COR-L47 (cell line): ENCODE measurements around the gene SLC38A6.
"Not testable (repeated sequence)": the region's sequence is repeated elsewhere in the genome, so short reads cannot be mapped to it uniquely, and the experiment has no call there.

Experiments
- DNase-seq: peaks from one replicate; lab custom pipeline; 2025; lab: John Stamatoyannopoulos, UW

SLC38A6 gene

DNA sequence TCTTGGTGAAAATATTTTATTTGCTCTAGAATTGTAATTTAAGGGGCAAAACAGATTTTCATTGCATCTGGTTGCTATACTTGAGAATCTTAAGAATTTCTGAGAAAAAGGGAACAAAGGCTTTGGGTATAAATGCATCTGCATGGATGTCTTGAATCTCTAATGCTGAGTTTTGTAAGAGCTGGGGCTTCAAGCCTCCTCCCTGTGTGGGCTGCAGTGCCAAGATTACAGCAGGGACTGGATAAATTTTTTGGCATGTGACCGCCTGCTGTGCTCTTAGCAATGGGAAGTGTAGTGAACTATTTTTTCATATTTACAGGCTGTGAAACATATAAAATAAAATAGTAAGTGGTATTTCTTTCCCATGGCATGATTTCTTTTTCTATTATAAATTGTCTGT, 70.0 kb downstream of the SLC38A6 start:
- DNase-seq: no peak

DNA sequence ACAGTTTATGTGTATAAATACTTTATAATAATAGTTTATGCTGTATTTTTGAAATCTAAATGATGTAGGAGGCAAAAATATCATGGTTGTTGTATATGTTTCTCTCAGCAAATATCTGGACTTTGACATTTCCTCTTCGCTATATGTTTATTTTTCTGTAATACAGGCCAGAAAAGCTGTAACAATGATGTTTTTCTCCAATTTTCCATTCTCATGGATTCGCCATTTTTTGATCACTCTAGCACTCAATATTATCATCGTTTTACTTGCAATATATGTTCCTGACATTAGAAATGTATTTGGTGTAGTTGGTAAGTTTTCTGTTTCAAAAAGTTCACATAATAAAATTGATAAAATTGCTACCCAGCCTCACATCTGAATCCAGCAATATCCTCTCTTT, 70.6 kb downstream of the SLC38A6 start:
- DNase-seq: no peak

DNA sequence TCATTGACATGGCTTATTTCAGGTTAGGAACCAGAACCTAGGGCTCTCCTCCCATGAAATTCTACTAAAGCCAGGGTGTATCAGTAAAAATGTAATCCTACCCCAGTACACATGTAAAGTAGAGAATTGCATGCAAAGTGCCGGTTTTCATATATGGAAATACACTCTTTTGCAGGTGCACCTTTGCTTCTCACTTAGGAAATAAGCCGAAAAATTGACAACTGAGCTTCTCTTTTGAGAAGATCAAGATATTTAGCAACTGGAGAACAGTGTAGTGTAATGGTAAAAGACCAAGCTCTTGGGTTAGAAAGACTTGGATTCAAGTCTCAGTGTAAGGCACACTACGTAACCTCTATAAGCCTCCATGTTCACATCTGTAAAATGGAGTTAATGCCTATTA, 82.4 kb downstream of the SLC38A6 start:
- no peak for DNase-seq

DNA sequence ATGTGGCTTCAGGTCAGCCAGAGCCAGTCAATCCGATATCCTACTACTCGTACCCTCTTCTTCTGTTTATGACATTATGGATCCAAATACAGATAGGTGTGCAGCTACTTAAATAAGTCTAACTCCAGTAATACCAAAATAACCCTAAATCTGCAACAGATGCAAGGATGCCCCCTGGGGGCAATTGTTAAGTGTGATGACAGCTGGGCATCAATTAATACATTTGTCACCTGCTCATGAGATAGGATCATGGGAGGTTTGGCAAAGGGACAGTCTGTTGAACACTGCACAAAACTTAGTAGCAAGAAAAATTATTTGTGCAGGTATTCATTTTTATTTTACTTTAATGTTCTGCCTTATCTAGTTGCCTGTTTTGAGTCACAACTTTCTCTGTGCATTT, 83.2 kb downstream of the SLC38A6 start:
- peak; percentile 8 for DNase-seq

DNA sequence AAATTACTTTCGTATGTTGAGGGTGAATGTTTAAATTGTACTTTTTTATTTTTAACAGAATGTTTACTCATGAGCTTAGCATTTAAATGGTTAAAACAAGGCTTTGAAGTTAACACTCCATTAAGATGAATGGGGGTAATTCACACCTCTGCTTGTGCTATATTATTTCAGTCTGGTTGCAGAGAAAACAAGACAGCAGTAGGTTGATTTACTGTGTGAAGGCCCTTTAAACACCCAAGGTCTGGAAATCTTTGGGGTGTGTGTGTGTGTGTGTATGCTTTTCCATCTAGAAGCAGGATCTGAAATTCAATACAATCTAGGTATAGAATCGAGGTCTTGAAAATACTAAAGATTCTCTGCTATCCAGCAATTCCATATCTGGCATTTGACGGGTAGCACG, 83.8 kb downstream of the SLC38A6 start:
- DNase-seq: no peak

DNA sequence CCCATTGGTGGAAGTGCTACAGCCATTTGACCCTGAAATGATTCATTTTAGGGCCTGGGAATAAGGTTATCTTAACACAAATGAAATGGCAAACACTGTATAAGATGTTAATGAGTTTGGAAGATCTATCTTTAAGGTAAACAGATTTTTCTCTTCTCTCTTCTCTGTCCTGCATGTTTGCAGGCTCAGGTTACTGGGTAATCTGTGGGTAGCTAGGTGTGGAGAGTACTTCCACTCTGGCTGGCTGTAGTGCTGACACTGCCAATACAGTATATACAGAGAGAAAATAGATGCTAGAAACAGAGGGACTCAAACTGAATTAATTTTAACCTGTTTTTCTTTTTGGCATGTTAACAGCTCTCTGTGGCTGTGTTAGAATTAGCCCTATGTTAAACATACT, 84.6 kb downstream of the SLC38A6 start:
- peak; percentile 5 for DNase-seq

DNA sequence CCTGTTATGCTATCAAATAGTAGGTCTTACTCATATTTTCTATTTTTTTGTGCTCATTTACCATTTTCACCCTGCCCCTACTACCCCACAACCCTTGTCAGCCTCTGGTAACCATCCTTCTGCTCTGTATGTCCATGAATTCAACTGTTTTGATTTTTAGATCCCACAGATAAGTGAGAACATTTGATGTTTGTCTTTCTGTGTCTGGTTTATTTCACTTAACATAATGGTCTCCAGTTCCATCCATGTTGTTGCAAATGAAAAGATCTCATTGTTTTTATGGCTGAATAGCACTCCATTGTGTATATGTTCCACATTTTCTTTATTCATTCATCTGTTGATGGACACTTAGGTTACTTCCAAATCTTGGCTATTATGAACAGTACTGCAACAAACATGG, 91.4 kb downstream of the SLC38A6 start:
- DNase-seq: not testable (repeated sequence)

DNA sequence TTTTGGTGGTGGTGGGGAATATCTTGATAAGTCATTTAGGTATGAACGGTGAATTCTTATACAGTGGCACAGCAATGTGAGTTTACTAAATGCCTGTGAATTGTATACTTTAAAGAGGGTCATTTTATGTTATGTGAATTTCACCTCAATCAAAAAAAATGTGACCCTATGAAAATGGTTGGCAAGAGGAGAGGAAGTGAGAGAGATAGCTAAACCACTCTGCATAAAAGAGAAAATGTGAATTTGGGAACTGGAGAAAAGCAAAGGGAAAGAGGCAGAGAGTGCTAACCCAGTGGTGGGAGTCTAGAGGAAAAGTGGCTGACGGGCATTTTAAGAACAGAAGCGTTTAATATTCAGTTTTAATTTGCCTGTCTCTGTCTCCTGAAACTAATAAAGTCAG, 93.8 kb downstream of the SLC38A6 start:
- DNase-seq: no peak

DNA sequence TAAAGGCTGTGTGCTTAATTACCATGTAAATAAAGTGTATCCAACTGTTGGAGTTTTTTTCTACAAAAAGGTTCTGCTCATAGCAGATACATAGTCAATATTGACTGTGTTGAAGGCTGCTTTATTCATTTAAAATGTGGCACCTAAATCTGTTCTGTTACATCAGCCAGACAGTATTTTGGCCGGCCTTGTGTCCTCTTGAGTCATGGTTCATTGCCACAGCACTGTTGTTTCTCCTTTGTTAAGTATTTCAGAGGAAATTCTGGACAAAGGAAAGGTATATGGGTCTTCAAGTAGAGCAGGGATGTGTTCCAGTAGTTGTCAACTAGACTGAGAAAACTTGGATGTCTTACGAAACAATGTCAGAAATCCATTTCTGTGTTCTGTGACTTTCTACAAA, 95.5 kb downstream of the SLC38A6 start:
- DNase-seq: no peak

DNA sequence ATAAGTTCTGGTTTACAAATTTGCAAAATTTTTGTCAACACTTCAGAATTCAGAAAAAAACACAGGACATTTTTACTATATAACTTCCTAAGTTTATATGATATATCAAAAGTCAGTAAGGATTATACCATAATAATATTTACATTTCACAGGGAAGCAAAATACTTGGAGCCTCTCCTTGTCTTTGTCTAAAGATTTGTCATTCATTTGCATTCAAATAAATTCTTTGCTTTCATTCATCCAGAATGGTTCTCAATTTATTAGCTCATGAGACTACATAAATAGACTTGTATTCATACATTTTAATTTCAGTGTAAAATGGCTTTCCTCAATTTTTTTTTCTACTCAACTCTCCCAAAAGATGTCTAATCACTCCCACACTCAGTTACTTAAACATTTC, 96.4 kb downstream of the SLC38A6 start:
- no peak for DNase-seq

DNA sequence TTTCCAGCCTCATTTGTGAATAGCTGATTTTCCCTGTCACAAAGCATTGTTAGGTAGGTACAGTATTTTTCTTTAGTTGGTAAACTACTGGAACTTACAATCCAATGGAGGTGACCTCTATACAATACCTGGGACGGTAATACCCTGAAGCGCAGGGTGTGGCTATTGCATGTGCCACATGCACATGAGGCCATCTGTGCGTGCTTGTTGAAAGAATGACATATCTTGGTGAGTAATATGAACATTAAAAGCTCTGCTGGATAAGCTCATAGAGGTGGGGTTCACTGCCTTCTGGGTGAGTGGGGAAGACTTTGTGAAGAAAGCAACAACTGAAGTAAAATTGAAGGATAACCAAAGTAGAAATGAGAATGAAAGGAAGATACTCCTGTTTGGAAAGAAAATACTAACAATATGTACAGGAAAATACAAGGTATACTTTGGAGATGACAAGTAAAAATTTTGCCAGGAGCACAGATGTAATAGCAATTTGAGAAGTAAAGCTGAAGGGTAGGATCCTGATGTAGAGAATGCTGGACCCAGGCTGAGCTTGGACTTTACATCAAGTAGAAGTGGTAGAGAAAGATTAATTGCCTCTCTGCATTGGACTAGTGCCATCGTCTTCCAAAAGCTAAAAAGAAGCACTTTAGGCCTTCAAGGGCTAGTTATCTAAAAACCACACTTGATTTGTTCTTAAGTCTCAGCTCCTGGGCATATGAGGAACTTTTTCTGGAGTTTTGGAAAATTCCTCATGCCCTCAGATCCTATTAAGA, 97.1 kb downstream of the SLC38A6 start:
- no peak for DNase-seq

DNA sequence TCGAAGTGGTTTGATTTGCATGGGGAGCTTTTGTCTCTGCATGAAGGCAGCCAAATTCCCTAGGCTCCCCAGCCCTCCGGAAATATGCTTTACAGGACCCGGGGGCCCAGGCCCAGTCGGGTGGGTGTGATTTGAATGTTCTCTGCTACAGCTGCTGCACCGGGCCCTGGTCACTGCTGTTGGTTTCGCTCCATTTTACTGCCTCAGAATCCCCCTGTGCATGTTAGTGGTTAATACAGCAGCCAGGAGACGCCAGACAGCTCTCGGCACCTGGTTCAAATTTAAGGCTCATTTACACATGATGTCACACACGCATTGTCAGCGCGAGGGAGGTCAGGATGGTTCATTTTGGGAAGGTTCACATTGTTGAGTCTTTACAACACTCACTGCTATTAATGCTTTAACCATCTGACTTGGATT, 99.6 kb downstream of the SLC38A6 start:
- no peak for DNase-seq

DNA sequence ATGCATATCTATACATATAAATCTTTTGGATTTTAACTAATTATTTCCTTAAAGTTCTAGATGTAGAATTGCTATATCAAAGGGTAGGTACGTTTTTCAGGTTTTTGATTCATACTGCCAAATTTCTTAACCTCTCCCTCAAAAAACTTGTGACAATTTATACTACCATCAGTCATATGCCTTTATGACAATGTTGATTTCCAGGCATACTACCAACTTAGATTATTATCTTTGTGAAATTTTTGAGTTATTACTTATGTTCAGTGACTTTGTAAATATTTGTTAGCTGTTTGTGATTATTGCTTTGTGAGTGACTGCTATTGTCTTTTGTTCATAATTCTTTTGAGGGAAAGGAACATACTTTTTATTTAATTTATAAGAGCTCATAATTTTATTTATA, 107.0 kb downstream of the SLC38A6 start:
- no peak for DNase-seq

DNA sequence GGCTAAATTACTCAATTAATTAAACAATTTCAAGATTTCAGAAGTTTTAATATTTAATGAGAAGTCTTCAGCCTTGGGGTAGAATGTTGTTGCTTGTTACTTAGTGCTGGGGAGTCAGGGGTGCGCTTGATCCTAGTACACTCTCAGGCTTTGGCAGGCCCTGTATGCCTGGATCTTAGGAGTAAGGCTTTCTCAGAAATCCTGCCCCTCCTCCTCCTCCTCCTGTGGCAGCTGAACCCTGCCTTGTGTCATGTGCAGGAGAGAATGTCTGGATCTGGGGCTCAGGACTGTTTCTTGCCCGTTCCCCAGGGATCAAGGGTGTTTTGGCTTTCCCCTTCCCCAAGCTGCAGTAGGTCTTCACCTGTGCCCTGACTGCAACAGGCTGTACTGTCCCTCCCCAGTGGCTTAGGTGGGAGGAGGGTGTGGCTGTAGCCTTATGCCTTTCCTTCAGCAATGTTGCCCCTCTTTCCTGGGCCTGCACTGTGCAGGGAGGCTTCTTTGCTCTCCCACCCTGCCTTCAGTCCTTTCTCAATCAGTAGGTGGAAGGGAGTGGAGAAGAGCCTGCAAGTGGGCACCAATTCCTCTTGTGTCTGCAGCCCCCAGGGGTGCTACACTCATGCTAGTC, 108.2 kb downstream of the SLC38A6 start:
- no peak for DNase-seq

DNA sequence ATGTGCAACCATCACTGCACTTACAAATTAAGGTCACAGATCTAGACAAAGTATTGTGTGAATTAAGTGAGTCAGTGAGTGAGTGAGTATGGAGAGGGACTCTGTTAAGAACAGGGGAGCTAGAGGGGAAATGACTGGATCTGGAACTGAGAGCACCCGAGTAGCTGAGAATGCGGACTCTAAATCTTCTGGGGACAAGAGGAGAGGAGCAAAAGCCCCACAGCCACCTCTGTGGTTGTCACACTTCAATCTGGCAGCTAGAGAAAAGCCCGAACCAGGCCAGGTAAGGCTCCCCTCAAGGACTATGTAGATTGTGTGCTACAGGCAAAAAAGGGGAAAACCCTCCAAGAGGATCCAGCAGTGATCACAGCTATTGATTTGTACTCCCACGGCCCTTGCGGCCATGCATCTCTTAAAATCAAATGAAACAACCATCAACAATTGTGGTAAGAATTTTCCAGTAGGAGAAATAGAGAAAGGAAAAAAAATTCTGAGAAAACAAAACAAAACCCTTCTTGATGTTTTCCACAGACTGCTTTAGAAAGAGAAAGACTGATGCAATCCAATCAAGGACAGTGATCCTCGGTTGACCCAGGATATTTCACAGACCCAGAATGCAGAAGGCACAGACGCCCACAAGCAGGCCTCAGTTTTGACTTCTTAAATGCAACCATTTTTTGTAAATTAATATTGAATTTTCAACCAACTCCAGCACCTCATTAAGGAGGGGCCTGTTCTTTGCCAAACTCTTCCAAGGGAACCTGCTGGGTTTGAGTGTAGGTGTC, 109.6 kb downstream of the SLC38A6 start:
- no peak for DNase-seq

DNA sequence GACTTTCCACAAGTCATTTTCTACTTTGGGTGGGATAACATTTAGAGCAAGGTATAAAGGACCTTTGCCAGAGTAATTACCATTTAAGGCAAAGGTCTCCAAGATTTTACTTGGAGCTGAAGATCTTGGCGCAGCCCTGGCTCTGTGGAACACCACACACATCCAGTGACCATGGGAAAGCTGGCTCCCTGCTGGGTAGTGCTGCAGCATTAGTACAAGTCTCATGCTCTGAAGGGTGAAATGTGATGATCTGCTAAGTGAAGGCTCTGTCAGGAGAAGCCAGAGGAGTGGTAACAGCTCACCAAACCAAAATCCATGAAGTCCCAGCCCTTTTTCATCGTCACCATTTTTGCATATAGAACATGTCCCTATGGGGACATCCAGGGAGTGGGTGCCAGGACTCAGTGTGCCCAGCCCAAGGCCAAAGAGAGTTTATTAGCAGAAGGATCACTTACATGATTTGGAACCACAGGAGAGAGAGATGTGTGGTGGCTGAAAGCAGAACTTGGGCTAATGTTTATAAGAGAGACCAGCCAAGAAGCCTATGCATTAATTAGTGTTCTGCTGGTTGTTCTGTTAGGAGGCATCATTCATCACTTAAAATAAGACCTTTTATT, 110.7 kb downstream of the SLC38A6 start:
- DNase-seq: no peak

DNA sequence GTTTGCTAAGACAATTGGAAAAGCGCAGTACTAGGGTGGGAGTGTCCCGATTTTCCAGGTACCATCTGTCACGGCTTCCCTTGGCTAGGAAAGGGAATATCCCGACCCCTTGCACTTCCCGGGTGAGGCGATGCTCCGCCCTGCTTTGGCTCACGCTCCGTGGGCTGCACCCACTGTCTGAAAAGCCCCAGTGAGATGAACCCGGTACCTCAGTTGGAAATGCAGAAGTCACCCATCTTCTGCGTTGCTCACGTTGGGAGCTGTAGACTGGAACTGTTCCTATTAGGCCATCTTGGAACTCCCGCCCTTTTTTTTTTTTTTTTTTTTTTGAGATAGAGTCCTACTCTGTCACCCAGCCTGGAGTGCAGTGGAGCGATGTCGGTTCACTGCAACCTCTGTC, 117.1 kb downstream of the SLC38A6 start:
- DNase-seq: not testable (repeated sequence)

DNA sequence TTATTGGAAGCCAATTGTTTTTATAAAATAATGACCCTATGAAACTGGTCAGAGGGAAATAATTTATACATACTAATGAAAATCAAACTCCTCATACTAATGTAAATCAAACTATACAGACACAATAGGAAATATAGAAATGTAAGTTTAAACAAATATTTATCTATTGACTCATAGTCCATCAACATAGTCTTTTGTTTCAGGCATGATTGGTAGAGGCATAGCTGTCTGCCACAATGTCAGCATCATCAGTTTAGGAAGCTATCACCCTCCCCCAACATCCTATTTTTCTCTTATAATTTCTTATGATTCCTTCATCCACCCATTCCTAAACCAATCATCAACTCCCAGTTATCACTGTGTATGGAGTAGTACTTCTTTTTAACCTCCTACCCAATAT, 117.7 kb downstream of the SLC38A6 start:
- DNase-seq: no peak

DNA sequence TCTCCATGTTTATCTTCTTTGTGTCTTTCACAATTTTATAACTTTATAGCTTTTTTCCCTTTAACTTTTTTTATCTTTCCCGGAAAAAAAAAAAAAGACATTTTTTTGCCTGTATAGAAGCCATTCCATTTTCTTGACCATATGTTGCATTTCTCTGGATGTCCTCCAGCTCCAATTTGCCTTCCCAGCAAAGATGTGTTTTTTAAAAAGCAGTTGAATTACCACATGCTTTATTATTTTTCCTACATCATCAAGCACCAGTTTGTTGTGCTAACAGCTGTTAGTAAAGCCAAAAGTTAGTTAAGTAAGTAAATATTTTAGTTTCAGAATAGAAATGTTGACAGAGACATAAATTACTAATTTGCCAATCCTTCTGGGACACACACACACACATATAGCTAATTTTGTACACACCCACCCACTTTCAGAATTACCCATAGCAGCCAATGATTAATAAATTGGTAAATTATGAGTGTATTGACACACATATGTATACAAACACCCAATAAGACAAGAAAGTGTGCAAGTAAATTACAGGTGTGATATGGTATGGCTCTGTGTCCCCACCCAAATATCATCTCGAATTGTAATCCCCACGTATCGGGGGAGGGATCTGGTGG, 118.3 kb downstream of the SLC38A6 start:
- DNase-seq: no peak

DNA sequence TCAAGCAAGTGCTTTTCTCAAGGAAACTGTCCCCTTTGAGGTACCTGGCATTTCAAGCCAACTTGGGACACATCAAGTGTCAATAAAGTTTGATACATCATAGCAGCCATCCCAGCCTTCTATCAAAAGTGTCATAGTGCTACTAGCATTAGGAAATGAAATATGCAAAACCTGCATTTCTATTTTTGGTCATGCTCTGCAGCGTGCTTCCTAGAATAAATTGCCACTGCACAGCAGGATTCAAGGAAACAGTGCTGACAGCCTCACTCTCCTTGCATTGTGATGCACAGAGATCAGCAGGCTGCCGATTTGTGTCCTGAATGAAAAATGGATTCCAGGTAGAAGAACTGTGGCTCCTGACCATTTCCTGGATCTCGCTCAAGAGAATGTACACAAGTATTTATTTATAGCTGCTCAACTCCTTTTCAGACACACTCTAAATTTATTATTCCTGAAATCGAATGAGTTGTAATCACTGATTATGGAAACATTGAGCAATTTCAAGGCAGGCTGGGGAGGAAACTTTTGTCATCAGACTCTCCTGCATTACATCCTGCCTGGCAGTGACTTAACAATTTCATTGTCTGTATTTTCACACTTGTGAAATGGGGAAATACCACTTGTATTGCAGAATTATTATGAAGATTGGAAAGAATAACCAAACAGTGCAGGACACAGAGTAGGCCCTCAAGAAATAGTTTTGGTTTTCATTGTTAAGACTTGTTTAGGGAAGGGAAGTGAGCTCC, 120.9 kb downstream of the SLC38A6 start:
- DNase-seq: no peak
